HepG2 (cell line): ENCODE measurements around the gene STK39. TPM values are rescaled to one million over a fixed set of nuclear protein-coding genes. Genes with fewer than 3 reads are reported as not detected.

ENCODE experiments used
- CBFB ChIP-seq: sonication (generic); formaldehyde crosslinking; IDR thresholded peaks from 2 replicates; pipeline ENCODE4 v1.4.0; 2020; ENCODE audit warnings: missing genetic modification reagents
- CSRNP2 ChIP-seq: sonication (generic); formaldehyde crosslinking; conservative IDR thresholded peaks from 2 replicates; pipeline ENCODE4 v1.8.0; 2022; ENCODE audit warnings: low read depth, missing genetic modification reagents
- DNMT1 ChIP-seq: sonication (generic); formaldehyde crosslinking; IDR thresholded peaks from 2 replicates; pipeline ENCODE4 v1.5.1; 2020; ENCODE audit warnings: mild to moderate bottlenecking, missing genetic modification reagents
- E2F2 ChIP-seq: sonication (generic); formaldehyde crosslinking; IDR thresholded peaks from 2 replicates; pipeline ENCODE4 v1.4.0; 2020; ENCODE audit warnings: missing genetic modification reagents, borderline replicate concordance
- ETV5 ChIP-seq: IDR thresholded peaks from 2 replicates; pipeline ENCODE4 v1.6.1; 2018; ENCODE audit warnings: missing biosample characterization, missing genetic modification reagents, inconsistent platforms, borderline replicate concordance
- FOXK2 ChIP-seq: fragments of 450-650 bp; IDR thresholded peaks from 2 replicates; pipeline ENCODE4 v1.6.1; 2016
- KLF16 ChIP-seq, 2 experiments: sonication (generic) in 1 of 2; formaldehyde crosslinking in 1 of 2; IDR thresholded peaks; 2 replicates each; pipeline versions ENCODE4 v1.6.1 to v1.8.0; 2016 to 2023; ENCODE audit warnings: missing genetic modification reagents in 2 of 2, missing compliant biosample characterization in 1 of 2
- NKX3-1 ChIP-seq: sonication (generic); formaldehyde crosslinking; IDR thresholded peaks from 2 replicates; pipeline ENCODE4 v1.5.0; 2020; ENCODE audit warnings: missing genetic modification reagents
- PHF21A ChIP-seq: sonication (generic); formaldehyde crosslinking; IDR thresholded peaks from 2 replicates; pipeline ENCODE4 v1.5.0; 2020; ENCODE audit warnings: mild to moderate bottlenecking, missing genetic modification reagents
- RAD51 ChIP-seq: fragments of 450-650 bp; IDR thresholded peaks from 2 replicates; pipeline ENCODE4 v1.6.1; 2016; ENCODE audit warnings: borderline replicate concordance
- RARA ChIP-seq: IDR thresholded peaks from 2 replicates; pipeline ENCODE4 v1.6.1; 2016; ENCODE audit warnings: missing genetic modification reagents, missing compliant biosample characterization
- SRSF4 ChIP-seq: fragments of 200-400 bp; formaldehyde crosslinking; IDR thresholded peaks from one replicate; pipeline ENCODE4 v1.6.1; 2018; ENCODE audit warnings: mild to moderate bottlenecking, low read depth, low read length, moderate library complexity; ENCODE audit not compliant: poor library complexity, severe bottlenecking
- ZFP91 ChIP-seq: sonication (generic); formaldehyde crosslinking; IDR thresholded peaks from 2 replicates; pipeline ENCODE4 v1.9.0; 2022; ENCODE audit warnings: missing genetic modification reagents, mild to moderate bottlenecking, borderline replicate concordance
- ZNF136 ChIP-seq: sonication (generic); formaldehyde crosslinking; IDR thresholded peaks from 2 replicates; pipeline ENCODE4 v1.8.1; 2022; ENCODE audit warnings: low read depth, mild to moderate bottlenecking, moderate library complexity, missing genetic modification reagents
- ZNF230 ChIP-seq: sonication (generic); formaldehyde crosslinking; IDR thresholded peaks from 2 replicates; pipeline ENCODE4 v1.4.0; 2020; ENCODE audit warnings: mild to moderate bottlenecking, missing genetic modification reagents
- ZNF362 ChIP-seq: sonication (generic); formaldehyde crosslinking; IDR thresholded peaks from 2 replicates; pipeline ENCODE4 v1.4.0; 2020; ENCODE audit warnings: missing genetic modification reagents, mild to moderate bottlenecking, borderline replicate concordance
- ZNF430 ChIP-seq: sonication (generic); formaldehyde crosslinking; IDR thresholded peaks from 2 replicates; pipeline ENCODE4 v1.9.0; 2021; ENCODE audit warnings: mild to moderate bottlenecking, missing genetic modification reagents
- ZNF446 ChIP-seq: sonication (generic); formaldehyde crosslinking; IDR thresholded peaks from 2 replicates; pipeline ENCODE4 v1.5.0; 2020; ENCODE audit warnings: mild to moderate bottlenecking, missing genetic modification reagents
- ZNF547 ChIP-seq: sonication (generic); formaldehyde crosslinking; IDR thresholded peaks from 2 replicates; pipeline ENCODE4 v1.5.1; 2020; ENCODE audit warnings: mild to moderate bottlenecking, missing genetic modification reagents
- polyA plus RNA-seq, 8 experiments: library from polyadenylated mRNA; depleted of rRNA in 3 of 8; stranded (reverse) in 7 of 8; unstranded in 1 of 8; fragments of >200 nt; fragmentation: Illumina TruSeq in 4 of 8; extraction: Trizol in 4 of 8; gene quantifications; 2 replicates each; pipeline versions ENCODE4 v1.2.1 to v1.2.3, GENCODE V29; 2011 to 2016; ENCODE audit warnings: low read depth in 4 of 8, missing spikeins in 1 of 8, mixed read lengths in 1 of 8; ENCODE audit not compliant: insufficient read depth in 1 of 8
- total RNA-seq, 5 experiments: library from RNA; depleted of rRNA; stranded (reverse); fragments of >200 nt; fragmentation: Illumina TruSeq; extraction: Trizol; gene quantifications; 2 replicates each; pipeline ENCODE4 v1.2.3, GENCODE V29; 2016; ENCODE audit warnings: low read depth in 1 of 5

The STK39 gene
- total and polyA plus RNA-seq, 2 of the 13 experiments (the other 11 are each of a cell fraction or from before 2014, with no cell fraction given) = 27.3 to 38.4 TPM

- TF ChIP-seq ZNF362 (CRISPR knock-in tag) (peak; percentile 77; the same call in 1 of the 2 replicates), KLF16 (CRISPR knock-in tag; IDR thresholded peaks at IDR 0.05) (peak in 1 of 2 experiments; percentile 69; a peak in 1 of 4 replicates), CSRNP2 (CRISPR knock-in tag) (no peak), RAD51 (no peak), DNMT1 (no peak), ZFP91 (CRISPR knock-in tag) (no peak; the same call in 1 of the 2 replicates), RARA (CRISPR knock-in tag) (peak; percentile 79), FOXK2 (no peak), NKX3-1 (CRISPR knock-in tag) (no peak), CBFB (CRISPR knock-in tag) (peak; percentile 44; the same call in 1 of the 2 replicates), SRSF4 (no peak), PHF21A (CRISPR knock-in tag) (peak; percentile 88), ZNF230 (CRISPR knock-in tag) (peak; percentile 40; the same call in 1 of the 2 replicates), E2F2 (CRISPR knock-in tag) (no peak), ZNF446 (CRISPR knock-in tag) (no peak), ZNF430 (CRISPR knock-in tag) (no peak), ZNF547 (CRISPR knock-in tag) (peak; percentile 55; the same call in 1 of the 2 replicates), ETV5 (peak; percentile 97), ZNF136 (CRISPR knock-in tag) (peak; percentile 85; the same call in 1 of the 2 replicates)
Observed at GRCh38 chr2:168190590-168191336, 56.6 kb downstream of the STK39 start (continued).
